HTR-8/SVneo (cell line): ENCODE measurements around the gene ROBO2.

Experiments used
- DNase-seq: peaks from one replicate; pipeline ENCODE4 v3.0.0; 2011; ENCODE audit warnings: low spot score, mixed read lengths; ENCODE audit not compliant: insufficient read length
- FAIRE-seq: peaks from 2 replicates; lab custom pipeline; 2011; peaks lifted over from hg19 to GRCh38; lab: Jason Lieb, UNC

The ROBO2 gene

GRCh38 chr3:77048186-77048585, 8.3 kb downstream of the ROBO2 start:
- DNase-seq (no peak), FAIRE-seq (no peak)

GRCh38 chr3:77051591-77051990, 11.7 kb downstream of the ROBO2 start:
- FAIRE-seq, result no peak
- DNase-seq, result no peak

- DNase-seq, result no peak
- FAIRE-seq, result no peak
Observed at GRCh38 chr3:77052051-77052501, 12.2 kb downstream of the ROBO2 start.

GRCh38 chr3:77052733-77053670, 13.1 kb downstream of the ROBO2 start:
- FAIRE-seq (no peak), DNase-seq (no peak)

- DNase-seq, result no peak
- no peak for FAIRE-seq
Observed at GRCh38 chr3:77053795-77054194, 13.9 kb downstream of the ROBO2 start.

GRCh38 chr3:77055841-77056341, 16.0 kb downstream of the ROBO2 start:
- no peak for DNase-seq
- FAIRE-seq, result no peak

- FAIRE-seq (no peak), DNase-seq (no peak)
Observed at GRCh38 chr3:77059354-77059753, 19.5 kb downstream of the ROBO2 start.

- FAIRE-seq, result no peak
Observed at GRCh38 chr3:77063423-77063822, 23.5 kb downstream of the ROBO2 start.

GRCh38 chr3:77065750-77066149, 25.9 kb downstream of the ROBO2 start:
- no peak for FAIRE-seq
- no peak for DNase-seq

More at GRCh38 chr3:77063423-77063822, 23.5 kb downstream of the ROBO2 start:
- DNase-seq, result no peak

- no peak for FAIRE-seq
- DNase-seq, result no peak
Observed at GRCh38 chr3:77066829-77067228, 26.9 kb downstream of the ROBO2 start.

- DNase-seq (no peak), FAIRE-seq (no peak)
Observed at GRCh38 chr3:77068808-77069207, 28.9 kb downstream of the ROBO2 start.

GRCh38 chr3:77071364-77071763, 31.5 kb downstream of the ROBO2 start:
- no peak for FAIRE-seq
- DNase-seq, result no peak

- no peak for DNase-seq
- no peak for FAIRE-seq
Observed at GRCh38 chr3:77071809-77072208, 31.9 kb downstream of the ROBO2 start.

GRCh38 chr3:77072232-77072631, 32.3 kb downstream of the ROBO2 start:
- no peak for DNase-seq
- no peak for FAIRE-seq

- DNase-seq, result no peak
- no peak for FAIRE-seq
Observed at GRCh38 chr3:77078279-77078678, 38.4 kb downstream of the ROBO2 start.

- FAIRE-seq (no peak), DNase-seq (no peak)
Observed at GRCh38 chr3:77079988-77080610, 40.2 kb downstream of the ROBO2 start.

- DNase-seq, result no peak
- FAIRE-seq, result no peak
Observed at GRCh38 chr3:77081240-77081661, 41.4 kb downstream of the ROBO2 start.

GRCh38 chr3:77084511-77084910, 44.6 kb downstream of the ROBO2 start:
- no peak for DNase-seq
- no peak for FAIRE-seq

GRCh38 chr3:77086408-77086807, 46.5 kb downstream of the ROBO2 start:
- DNase-seq (no peak), FAIRE-seq (no peak)

- no peak for FAIRE-seq
- DNase-seq, result no peak
Observed at GRCh38 chr3:77091809-77092208, 51.9 kb downstream of the ROBO2 start.

GRCh38 chr3:77093101-77093500, 53.2 kb downstream of the ROBO2 start:
- DNase-seq (no peak), FAIRE-seq (no peak)
